ENCODE measurements around the gene CRACDL. TPM values are rescaled to one million over a fixed set of nuclear protein-coding genes. Genes with fewer than 3 reads are reported as not detected.

Gene CRACDL, protein sequence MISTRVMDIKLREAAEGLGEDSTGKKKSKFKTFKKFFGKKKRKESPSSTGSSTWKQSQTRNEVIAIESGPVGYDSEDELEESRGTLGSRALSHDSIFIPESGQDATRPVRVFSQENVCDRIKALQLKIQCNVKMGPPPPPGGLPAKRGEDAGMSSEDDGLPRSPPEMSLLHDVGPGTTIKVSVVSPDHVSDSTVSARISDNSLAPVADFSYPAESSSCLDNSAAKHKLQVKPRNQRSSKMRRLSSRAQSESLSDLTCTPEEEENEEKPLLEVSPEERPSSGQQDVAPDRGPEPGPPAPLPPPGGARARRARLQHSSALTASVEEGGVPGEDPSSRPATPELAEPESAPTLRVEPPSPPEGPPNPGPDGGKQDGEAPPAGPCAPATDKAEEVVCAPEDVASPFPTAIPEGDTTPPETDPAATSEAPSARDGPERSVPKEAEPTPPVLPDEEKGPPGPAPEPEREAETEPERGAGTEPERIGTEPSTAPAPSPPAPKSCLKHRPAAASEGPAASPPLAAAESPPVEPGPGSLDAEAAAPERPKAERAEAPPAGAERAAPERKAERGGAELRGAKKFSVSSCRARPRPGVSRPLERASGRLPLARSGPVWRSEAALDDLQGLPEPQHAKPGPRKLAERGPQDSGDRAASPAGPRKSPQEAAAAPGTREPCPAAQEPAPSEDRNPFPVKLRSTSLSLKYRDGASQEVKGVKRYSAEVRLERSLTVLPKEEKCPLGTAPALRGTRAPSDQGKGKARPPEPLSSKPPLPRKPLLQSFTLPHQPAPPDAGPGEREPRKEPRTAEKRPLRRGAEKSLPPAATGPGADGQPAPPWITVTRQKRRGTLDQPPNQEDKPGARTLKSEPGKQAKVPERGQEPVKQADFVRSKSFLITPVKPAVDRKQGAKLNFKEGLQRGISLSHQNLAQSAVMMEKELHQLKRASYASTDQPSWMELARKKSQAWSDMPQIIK
- total RNA-seq = 10 to 100 TPM in 1 of 4 donors, 1 to 10 TPM in 3; 5.2 to 10.6 (median 8.1) TPM

DNA sequence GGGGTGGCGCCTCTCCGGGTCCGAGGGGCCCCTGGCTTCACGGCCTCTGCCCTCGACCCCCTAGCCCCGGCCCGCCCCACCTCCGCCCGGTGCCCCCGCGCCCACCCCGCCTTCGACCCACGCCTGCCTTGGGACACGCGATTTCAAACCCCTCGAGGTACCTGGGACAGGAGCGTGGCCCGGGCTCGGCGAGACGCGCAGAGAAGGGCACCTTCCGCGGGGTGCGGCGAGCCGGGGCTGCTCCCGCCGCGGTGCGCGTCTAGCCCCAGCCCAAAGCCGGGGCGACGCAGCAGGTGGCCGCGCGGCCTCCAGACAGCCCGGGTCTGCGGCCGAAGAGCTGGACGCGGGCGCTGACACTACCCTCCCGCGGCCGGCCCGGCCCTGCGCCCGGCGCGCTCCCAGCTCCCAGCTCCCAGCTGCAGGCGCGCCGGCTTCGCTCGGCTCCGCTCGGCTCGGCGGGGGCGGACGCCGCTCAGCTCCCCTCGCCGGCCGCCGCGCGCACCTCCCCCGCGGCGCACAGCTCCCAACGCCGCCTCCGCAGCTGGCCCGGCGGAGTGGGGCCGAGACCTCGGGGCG is at the start of gene CRACDL:
Gene CRACDL, minus strand, starts transcription at position 449 of the 576 bp plus-strand sequence. CDS start 89,425 bp downstream, outside the sequence.
- no peaks in the 10 kb centered on the region for H3K36me3 ChIP-seq
- H3K27ac ChIP-seq = no peak within 1 kb of the TSS
- 0% methylated on average over 1 to 4 of the region's 82 CpGs for WGBS, 2 donors
- H3K4me3 ChIP-seq (replicated peaks in 1 of 3) = peak within 1 kb of the TSS; percentile 22 to 48 (median 41)
- intact Hi-C loops (cut with DNase I) = no loop called here
- no peaks in the 10 kb centered on the region for H3K9me3 ChIP-seq
- DNase-seq = peak; percentile 44 to 46
- TF ChIP-seq, protein P1, sequence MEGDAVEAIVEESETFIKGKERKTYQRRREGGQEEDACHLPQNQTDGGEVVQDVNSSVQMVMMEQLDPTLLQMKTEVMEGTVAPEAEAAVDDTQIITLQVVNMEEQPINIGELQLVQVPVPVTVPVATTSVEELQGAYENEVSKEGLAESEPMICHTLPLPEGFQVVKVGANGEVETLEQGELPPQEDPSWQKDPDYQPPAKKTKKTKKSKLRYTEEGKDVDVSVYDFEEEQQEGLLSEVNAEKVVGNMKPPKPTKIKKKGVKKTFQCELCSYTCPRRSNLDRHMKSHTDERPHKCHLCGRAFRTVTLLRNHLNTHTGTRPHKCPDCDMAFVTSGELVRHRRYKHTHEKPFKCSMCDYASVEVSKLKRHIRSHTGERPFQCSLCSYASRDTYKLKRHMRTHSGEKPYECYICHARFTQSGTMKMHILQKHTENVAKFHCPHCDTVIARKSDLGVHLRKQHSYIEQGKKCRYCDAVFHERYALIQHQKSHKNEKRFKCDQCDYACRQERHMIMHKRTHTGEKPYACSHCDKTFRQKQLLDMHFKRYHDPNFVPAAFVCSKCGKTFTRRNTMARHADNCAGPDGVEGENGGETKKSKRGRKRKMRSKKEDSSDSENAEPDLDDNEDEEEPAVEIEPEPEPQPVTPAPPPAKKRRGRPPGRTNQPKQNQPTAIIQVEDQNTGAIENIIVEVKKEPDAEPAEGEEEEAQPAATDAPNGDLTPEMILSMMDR (IDR thresholded peaks at IDR 0.05) = no peak
- TF ChIP-seq POLR2A (IDR thresholded peaks at IDR 0.05) = no peak
- no peaks in the 10 kb centered on the region for H3K27me3 ChIP-seq
- H3K4me1 ChIP-seq = peaks cover 0 to 11% of the 10 kb centered on the region in 2 donors

DNA sequence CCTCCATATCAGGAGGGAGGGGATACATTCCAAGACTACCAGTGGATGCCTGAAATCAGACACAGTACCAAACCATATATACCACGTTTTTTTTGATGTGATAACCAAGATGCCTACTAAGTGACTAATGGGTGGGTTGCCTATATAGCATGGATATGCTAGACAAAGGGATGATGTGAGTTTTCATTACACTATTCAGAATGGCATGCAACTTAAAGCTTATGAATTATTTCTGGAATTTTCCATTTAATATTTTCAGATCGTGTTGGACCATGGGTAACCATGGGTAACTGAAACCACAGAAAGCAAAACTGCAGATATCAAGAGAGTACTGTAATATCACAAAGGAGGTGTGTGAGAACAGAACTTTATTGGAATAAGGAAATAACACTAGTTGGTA is 39.6 kb upstream of the CRACDL start:
- no peak for TF ChIP-seq POLR2A (IDR thresholded peaks at IDR 0.05)
- TF ChIP-seq, protein P1 (IDR thresholded peaks at IDR 0.05) = no peak
- WGBS, 2 donors = 77 to 80% methylated on average over 2 of the region's 2 CpGs
- Histone ChIP-seq H3K4me3 (replicated peaks in 1 of 3) (no peak overlapping the region), H3K27me3 (no peaks in the 10 kb centered on the region), H3K9me3 (no peaks in the 10 kb centered on the region), H3K36me3 (no peaks in the 10 kb centered on the region), H3K27ac (no peak overlapping the region), H3K4me1 (no peaks in the 10 kb centered on the region)
- intact Hi-C loops (cut with DNase I) = no loop called here
- DNase-seq = no peak

DNA sequence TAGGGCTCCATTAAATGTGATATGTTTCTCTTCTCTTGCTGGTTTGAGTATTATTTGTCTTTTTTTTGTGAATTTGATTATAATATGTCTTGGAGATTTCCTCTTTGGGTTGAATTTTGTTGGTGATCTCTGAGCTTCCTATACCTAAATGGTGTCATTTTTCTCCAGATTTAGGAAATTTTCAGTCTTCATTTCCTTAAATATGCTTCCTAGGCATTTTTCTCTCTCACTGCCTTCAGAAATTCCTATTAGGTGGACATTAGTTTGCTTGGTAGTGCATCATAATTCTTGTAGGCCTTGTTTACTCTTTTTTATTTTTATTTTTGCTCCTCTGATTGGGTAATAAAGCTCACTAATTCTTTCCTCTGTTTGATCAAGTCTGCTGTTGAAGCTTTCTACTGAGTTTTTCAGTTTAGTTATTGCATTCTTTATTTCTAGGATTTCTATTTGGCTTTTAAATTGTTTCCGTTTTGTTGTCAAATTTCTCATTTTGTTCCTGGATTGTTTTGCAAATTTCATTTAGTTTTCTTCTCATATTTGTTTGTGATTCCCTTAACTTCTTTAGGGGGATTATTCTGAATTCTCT is 36.6 kb upstream of the CRACDL start:
- no peak overlapping the region for H3K4me3 ChIP-seq (replicated peaks in 1 of 3)
- DNase-seq = no peak
- H3K36me3 ChIP-seq = no peaks in the 10 kb centered on the region
- intact Hi-C loops (cut with DNase I) = no loop called here
- H3K27ac ChIP-seq = no peak overlapping the region
- no peaks in the 10 kb centered on the region for H3K27me3 ChIP-seq
- WGBS, 2 donors = 94 to 100% methylated on average over 1 of the region's 1 CpG
- no peaks in the 10 kb centered on the region for H3K9me3 ChIP-seq
- TF ChIP-seq, protein P1 (IDR thresholded peaks at IDR 0.05) = no peak
- no peak for TF ChIP-seq POLR2A (IDR thresholded peaks at IDR 0.05)
- H3K4me1 ChIP-seq = no peaks in the 10 kb centered on the region

DNA sequence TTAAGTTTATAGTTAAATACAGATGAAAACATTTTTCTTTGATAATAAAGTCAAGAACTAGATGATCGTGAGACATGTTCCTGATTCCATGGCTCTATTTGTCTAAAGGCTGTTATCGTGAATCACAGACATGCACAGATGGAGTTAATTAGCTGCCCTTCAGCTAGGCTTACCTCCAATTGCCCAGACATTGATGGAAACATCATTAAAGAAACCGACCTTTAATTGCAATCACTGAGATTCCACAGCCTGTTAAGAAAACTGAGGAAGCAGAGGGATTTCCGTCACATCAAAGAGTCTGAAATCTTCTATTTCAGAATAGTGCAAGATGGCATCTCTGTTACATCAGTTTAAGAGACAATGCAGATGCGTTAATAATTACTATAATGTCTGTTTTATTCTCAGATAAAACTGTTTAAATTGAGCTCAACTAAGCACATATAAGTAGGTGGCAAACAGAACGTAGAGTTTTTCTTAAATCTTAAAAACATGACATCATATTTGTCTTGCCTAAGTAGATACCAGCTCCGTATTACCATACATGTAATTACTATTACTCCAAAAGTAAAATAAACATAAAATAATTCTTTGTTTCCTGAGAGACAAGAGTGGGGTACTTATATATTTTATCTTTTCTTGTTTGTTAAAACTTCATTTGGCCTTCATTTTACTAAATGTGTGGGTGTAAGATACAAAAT is 23.9 kb upstream of the CRACDL start:
- H3K4me1 ChIP-seq = no peaks in the 10 kb centered on the region
- DNase-seq = no peak
- H3K9me3 ChIP-seq = no peaks in the 10 kb centered on the region
- TF ChIP-seq POLR2A (IDR thresholded peaks at IDR 0.05) = no peak
- TF ChIP-seq, protein P1 (IDR thresholded peaks at IDR 0.05) = no peak
- intact Hi-C loops (cut with DNase I) = no loop called here
- no peak overlapping the region for H3K27ac ChIP-seq
- H3K4me3 ChIP-seq (replicated peaks in 1 of 3) = no peak overlapping the region
- 73 to 78% methylated on average over 7 of the region's 7 CpGs for WGBS, 2 donors
- no peaks in the 10 kb centered on the region for H3K36me3 ChIP-seq
- H3K27me3 ChIP-seq = no peaks in the 10 kb centered on the region
